Endothelial cell of umbilical vein (primary cell): ENCODE data around the gene AXIN2.

Experiments
- CTCF ChIP-seq, 2 donors: IDR thresholded peaks; 1 replicate in 1 of 2; 2 replicates in 1 of 2; pipeline ENCODE4 v1.5.1; 2011; ENCODE audit warnings: low read length in 2 of 2, mild to moderate bottlenecking in 2 of 2, moderate library complexity in 2 of 2, control low read depth in 1 of 2, inconsistent platforms in 1 of 2, low read depth in 1 of 2; ENCODE audit not compliant: insufficient read depth in 1 of 2; ENCODE audit errors: extremely low read depth in 1 of 2
- POLR2A ChIP-seq: IDR thresholded peaks from 2 replicates; pipeline ENCODE4 v1.6.1; 2012; ENCODE audit warnings: low read depth, mild to moderate bottlenecking, control low read depth, low read length

DNA sequence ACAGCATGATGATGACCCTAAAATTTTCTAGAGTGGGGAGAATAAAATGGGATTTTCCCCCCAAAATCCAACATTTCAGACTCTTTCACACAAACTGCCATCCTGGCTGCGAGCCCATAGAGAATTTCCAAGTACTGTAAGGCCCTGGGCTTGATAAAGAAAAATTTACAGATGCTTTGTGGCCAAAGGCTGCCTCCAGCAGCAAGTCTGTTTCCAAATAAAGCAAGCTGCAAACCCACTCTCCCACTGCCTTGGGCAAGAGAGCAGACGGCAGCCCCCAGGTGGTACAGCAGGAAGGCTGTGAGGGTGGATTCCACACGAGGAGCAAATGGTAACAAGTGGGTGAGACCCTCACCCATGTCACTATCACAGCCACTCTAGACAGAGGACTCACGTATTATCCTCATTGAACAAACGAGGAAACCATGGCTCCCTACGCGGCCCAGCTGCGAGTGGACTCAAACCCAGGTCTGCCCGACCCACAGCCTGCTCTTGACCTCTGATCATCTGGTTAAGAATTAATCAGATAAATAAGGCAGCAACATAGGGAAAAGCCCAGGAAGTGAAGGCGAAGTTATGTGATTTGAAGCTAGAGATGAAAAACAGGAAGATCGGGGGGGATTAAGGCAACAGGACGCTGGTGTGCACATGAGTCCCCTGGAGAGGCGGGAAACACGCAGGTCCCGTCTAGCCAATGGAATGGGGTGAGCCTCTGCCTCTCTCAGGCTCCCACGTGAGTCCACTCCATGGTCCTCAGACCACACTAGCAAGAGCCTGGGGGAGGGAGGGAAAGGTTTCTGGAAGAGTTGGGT is 37.4 kb downstream of the AXIN2 start:
- TF ChIP-seq CTCF (IDR thresholded peaks at IDR 0.05; ENCODE audit: extremely low read depth in 1 of 2, insufficient read depth in 1 of 2, low read depth in 1 of 2, low read length in 2 of 2) = no peak
- no peak for TF ChIP-seq POLR2A
